Measurements from ENCODE around the gene KRT8. TPM values are rescaled to one million over a fixed set of nuclear protein-coding genes. Genes with fewer than 3 reads are reported as not detected.

The KRT8 gene
- total RNA-seq, 2 experiments from 2014 or later = 0.33 to 0.65 TPM

DNA sequence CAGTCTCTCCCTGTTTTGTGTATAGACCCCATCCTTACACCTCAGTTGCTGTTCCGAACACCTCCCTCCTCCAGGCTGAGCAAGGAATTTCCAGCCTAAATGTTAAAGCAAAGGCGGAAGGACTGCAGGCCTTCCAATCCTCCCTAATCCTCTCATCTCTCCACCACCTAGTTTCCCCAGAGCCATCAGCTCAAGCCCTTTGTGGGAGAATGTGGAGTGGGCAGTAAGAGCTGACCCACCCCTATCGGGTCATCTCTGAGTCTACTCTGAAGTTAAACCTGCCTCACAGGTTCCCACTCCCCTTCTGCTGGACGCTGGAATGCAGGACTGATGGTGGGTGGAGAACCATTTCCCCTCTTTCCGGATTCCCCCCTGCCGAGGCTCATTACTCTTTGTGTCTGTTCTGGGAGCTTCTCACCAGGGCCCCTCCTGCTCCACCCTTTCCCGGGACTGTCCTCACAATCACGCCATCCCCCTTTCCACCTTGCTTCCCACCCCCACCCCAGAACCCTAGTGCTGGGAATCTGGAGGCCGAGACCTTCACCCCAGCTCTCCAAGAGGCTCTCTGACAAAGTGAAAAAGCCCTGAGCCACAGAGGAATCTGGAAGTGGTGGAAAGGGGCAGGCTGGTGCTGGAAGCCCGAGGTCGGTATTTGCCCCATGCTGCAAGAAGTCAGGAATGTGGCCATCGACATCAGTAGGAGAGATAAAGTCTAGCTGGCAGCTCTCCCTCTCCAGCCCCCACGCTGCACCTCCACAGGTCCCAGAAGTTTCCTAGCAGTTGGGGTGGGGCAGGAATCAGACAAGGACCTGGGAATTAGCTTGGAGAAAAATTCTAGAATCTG lies 40.7 kb upstream of the KRT8 start:
- H3K4me3 Mint-ChIP-seq = no peak overlapping the region
- ChIA-PET POLR2A (no interaction called here), CTCF (interaction anchor here (1.1 to 1.5 kb wide), 3 partner anchors 17 to 61 kb away, joined by 3 to 5 read pairs (median 4); no protein-coding TSS in a partner anchor)
- H3K27me3 Mint-ChIP-seq = peaks cover 21% of the 10 kb centered on the region
- H3K4me1 Mint-ChIP-seq = peaks cover 2% of the 10 kb centered on the region
- no peaks in the 10 kb centered on the region for H3K9me3 Mint-ChIP-seq
- no peak for DNase-seq
- H3K36me3 Mint-ChIP-seq (ENCODE audit: low read depth) = no peaks in the 10 kb centered on the region
- no peak overlapping the region for H3K27ac Mint-ChIP-seq

DNA sequence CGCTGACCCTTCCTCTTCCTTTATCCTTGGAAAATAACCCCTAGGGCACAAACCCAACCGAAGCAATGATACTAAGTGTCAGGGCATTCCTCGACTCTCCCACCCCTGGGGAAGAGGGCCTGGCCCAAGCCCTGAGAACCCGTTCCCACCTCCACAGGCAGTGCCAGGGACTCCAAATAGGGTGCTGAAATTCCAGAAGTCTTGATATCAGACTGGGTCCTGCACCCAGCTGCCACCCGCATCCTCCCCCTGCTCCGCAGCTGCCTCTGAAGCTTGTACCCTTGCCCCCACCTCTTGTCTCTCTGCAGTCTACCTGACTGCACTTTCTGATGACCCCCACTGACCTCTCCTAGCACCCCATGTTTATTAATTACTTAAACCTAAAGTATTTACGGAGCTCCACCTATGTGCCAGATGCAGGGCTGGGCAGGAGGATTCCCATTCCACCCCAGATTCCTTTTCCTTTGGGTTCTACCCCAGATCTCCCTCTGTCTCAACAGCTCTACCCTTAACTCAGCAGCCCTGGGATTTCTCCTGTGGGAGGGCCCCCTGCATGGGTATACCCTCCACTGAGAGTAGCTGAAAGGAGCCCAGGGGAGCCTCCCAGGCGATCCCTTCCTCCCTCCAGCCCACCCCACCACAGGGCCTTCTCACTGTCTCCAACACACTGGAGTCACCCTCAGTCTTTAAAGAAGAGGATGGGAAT lies 40.0 kb upstream of the KRT8 start:
- H3K9me3 Mint-ChIP-seq = no peaks in the 10 kb centered on the region
- no peak overlapping the region for H3K4me3 Mint-ChIP-seq
- ChIA-PET POLR2A (interaction anchor here (0.7 kb wide), 1 partner anchor 60 kb away, joined by 3 read pairs; no protein-coding TSS in a partner anchor), CTCF (interaction anchor here (1.1 to 1.5 kb wide), 2 partner anchors 18 to 36 kb away, joined by 3 to 5 read pairs; no protein-coding TSS in a partner anchor)
- H3K36me3 Mint-ChIP-seq (ENCODE audit: low read depth) = no peaks in the 10 kb centered on the region
- no peak for DNase-seq
- H3K27ac Mint-ChIP-seq = no peak overlapping the region
- H3K4me1 Mint-ChIP-seq = peaks cover 2% of the 10 kb centered on the region
- peaks cover 21% of the 10 kb centered on the region for H3K27me3 Mint-ChIP-seq

DNA sequence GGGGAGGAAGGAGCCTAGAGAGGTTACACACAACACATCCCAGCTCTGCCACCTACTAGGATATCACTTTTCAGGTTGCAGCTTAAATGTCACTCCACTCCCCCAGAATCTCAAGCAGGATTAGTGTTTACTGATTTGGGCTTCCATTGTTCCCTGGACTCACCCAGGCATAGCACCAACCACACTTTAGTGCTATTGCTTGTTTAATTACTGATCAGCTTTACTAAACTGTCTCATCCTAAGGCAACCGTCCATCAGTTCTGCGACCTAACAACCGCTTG lies 38.0 kb upstream of the KRT8 start:
- no peak for DNase-seq
- Mint-ChIP-seq H3K9me3 (no peaks in the 10 kb centered on the region), H3K27ac (no peak overlapping the region), H3K27me3 (peaks cover 16% of the 10 kb centered on the region), H3K4me1 (no peaks in the 10 kb centered on the region), H3K36me3 (ENCODE audit: low read depth) (no peaks in the 10 kb centered on the region), H3K4me3 (no peak overlapping the region)
- ChIA-PET POLR2A (no interaction called here), CTCF (no interaction called here)

DNA sequence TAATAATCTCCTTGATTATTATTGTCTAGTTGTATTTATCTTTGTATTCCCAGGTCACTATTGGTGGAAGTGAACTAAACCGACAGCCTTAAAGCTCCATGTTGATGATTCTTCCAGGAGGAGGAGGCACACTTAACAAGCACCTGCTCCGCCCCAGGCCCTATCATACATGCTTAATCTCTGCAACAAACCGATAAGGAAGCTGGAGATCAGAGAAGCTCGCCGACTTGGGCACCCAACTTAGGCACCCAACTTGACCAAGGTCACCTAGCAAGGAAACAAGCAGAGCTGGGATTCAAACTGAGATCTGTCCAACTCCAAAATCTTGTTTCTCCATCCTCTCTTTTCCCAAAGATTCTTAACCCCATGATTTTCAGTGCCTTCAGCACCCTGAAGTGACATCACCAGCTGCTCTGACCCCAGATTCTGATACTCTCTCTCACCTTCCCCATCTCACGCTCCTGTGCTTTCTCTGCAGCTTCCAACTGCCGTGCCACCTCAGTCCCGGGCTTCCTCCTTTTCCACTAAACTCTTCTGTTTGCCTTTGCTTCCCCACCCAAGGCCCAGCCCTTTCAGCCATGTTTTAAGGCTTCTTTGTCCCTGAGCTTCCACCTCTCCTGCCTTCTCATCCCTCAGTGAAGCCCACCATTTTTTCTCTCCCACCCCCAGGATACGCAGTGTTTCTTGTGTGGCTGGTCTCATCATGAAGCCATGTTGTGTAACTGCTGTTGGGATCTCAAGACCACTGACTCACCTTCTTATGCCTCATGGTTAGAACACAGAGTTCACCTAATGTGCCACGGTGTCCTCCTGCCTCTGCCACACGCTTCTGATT lies 37.4 kb upstream of the KRT8 start:
- DNase-seq = no peak
- POLR2A ChIA-PET = no interaction called here
- Mint-ChIP-seq H3K27me3 (peaks cover 16% of the 10 kb centered on the region), H3K9me3 (no peaks in the 10 kb centered on the region), H3K4me1 (no peaks in the 10 kb centered on the region), H3K4me3 (no peak overlapping the region), H3K36me3 (ENCODE audit: low read depth) (no peaks in the 10 kb centered on the region), H3K27ac (no peak overlapping the region)
- CTCF ChIA-PET = interaction anchor here (1.0 kb wide), 1 partner anchor 63 kb away, joined by 4 read pairs; no protein-coding TSS in a partner anchor

DNA sequence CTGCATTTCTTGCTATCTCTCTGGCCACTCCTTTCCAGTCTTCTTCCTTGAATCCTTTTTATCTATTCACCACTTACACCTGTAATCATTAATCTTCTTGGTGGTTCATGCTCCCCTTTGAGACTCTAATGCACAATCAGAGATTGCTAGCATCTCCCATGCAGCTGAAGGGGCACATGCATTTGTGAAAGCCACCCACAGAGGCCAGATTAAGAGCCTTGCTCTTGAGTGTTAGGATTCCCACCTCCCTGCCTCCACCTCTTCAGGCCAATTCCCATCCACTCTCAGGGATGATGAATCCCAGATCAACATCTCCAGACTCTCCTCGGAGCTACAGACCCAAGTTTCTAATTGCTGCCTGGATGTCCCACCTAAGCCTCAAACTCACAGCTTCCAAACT lies 24.7 kb upstream of the KRT8 start:
- Mint-ChIP-seq H3K27ac (no peak overlapping the region), H3K4me1 (peaks cover 6% of the 10 kb centered on the region), H3K27me3 (peaks cover 11% of the 10 kb centered on the region), H3K4me3 (no peak overlapping the region), H3K9me3 (no peaks in the 10 kb centered on the region), H3K36me3 (ENCODE audit: low read depth) (no peaks in the 10 kb centered on the region)
- ChIA-PET POLR2A (no interaction called here), CTCF (interaction anchor here (0.6 kb wide), 1 partner anchor 110 kb away, joined by 3 read pairs; no protein-coding TSS in a partner anchor)
- DNase-seq = no peak

DNA sequence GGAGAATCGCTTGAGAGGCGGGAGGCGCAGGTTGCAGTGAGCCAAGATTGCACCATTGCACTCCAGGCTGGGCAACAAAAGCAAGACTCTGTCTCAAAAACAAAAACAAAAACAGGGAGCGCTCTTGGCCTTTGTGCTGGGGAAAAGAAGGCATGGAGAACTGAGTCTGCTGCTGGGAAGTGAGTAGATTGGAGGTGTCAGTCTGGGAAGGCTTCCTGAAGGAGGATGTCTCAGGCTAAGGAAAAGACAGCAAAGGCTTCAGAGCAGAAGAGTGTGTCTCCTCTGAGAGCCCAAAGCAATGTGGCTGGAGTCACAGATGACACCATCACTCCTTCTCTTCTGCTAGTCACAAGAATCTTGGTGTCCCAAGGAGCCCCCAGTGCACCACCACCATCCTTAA lies 23.1 kb upstream of the KRT8 start:
- ChIA-PET POLR2A (no interaction called here), CTCF (no interaction called here)
- no peak for DNase-seq
- no peak overlapping the region for H3K27ac Mint-ChIP-seq
- H3K4me1 Mint-ChIP-seq = peaks cover 7% of the 10 kb centered on the region
- H3K4me3 Mint-ChIP-seq = no peak overlapping the region
- no peaks in the 10 kb centered on the region for H3K36me3 Mint-ChIP-seq (ENCODE audit: low read depth)
- no peaks in the 10 kb centered on the region for H3K9me3 Mint-ChIP-seq
- peaks cover 11% of the 10 kb centered on the region for H3K27me3 Mint-ChIP-seq

DNA sequence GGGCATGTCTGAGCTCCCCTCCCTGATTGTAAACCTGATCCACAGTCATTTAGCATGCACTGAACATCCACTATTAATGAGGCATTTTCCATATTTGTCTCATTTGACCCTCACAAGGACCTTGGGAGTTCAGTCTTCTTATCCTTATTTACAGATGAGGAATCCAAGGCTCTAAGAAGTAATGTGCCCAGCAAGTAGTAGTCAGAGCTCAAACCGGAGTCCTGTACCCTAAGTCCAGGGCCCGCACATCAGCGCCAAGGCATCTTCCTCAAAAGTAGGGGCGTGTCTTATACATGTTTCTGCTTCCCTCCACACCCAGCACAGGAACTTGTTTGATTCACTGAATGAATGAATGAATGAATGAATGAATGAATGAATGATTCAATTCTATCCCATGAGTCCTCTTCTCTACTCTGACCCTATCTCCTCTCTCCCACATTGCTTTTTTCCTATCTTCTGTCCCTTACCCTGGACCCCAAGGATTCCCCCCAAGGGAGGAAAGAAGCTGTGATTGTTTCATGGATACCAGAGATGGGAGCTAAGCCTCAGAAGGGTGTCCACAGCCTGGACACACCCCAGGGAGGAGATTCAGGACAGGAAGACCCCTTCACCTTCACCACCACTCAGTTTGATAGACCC lies 21.8 kb upstream of the KRT8 start:
- ChIA-PET POLR2A (no interaction called here), CTCF (interaction anchor here (0.6 kb wide), 1 partner anchor 8 kb away, joined by 3 read pairs; no protein-coding TSS in a partner anchor)
- H3K9me3 Mint-ChIP-seq = no peaks in the 10 kb centered on the region
- no peak overlapping the region for H3K27ac Mint-ChIP-seq
- H3K27me3 Mint-ChIP-seq = peaks cover 8% of the 10 kb centered on the region
- H3K36me3 Mint-ChIP-seq (ENCODE audit: low read depth) = no peaks in the 10 kb centered on the region
- DNase-seq = no peak
- H3K4me3 Mint-ChIP-seq = no peak overlapping the region
- H3K4me1 Mint-ChIP-seq = peaks cover 7% of the 10 kb centered on the region

DNA sequence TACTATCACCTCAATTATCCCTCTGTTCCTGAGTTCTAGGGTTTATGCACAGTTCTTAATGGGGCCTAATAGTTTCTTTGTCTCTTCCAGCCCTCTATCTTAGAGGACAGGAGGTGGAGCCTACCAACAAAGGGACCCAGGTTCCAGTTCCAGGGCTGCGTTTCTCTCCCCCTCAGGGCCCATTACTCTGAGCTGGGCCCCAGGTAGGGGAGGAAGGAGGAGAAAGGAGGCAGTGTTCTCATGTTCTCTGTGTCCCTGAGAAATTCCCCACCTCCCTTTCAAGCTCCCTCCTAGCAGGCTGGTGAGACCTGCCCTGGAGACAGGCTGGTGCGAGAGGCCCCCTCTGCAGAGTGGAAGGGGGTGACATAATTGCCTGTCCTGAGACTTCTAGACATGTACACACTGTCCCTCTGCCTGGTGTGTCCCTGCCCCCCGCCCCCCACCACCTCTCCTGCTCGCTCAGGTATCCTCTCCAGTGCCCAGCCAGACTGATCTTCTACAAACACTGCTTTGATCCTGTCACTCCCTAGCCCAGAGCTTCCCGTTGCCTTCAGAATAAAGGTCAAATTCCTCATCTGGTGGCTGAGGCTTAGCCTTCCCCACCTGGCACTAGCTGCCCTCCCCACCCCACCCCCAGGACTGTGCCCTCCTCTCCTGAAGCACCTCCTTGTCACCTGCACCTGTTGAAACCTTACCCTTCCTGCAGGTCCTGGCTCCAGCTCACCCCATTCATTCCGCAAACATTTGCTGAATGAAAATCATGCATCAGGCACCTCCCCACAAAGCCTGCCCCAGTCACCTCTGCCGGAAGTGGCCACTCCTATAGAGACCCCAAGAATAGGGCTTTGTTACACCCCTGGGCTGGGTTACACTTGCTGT lies 21.1 kb upstream of the KRT8 start:
- Mint-ChIP-seq H3K9me3 (no peaks in the 10 kb centered on the region), H3K36me3 (ENCODE audit: low read depth) (no peaks in the 10 kb centered on the region), H3K4me3 (no peak overlapping the region), H3K4me1 (peaks cover 7% of the 10 kb centered on the region), H3K27ac (no peak overlapping the region), H3K27me3 (peaks cover 8% of the 10 kb centered on the region)
- CTCF ChIA-PET = interaction anchor here (0.6 kb wide), 1 partner anchor 9 kb away, joined by 3 read pairs; no protein-coding TSS in a partner anchor
- POLR2A ChIA-PET = no interaction called here
- DNase-seq = no peak

DNA sequence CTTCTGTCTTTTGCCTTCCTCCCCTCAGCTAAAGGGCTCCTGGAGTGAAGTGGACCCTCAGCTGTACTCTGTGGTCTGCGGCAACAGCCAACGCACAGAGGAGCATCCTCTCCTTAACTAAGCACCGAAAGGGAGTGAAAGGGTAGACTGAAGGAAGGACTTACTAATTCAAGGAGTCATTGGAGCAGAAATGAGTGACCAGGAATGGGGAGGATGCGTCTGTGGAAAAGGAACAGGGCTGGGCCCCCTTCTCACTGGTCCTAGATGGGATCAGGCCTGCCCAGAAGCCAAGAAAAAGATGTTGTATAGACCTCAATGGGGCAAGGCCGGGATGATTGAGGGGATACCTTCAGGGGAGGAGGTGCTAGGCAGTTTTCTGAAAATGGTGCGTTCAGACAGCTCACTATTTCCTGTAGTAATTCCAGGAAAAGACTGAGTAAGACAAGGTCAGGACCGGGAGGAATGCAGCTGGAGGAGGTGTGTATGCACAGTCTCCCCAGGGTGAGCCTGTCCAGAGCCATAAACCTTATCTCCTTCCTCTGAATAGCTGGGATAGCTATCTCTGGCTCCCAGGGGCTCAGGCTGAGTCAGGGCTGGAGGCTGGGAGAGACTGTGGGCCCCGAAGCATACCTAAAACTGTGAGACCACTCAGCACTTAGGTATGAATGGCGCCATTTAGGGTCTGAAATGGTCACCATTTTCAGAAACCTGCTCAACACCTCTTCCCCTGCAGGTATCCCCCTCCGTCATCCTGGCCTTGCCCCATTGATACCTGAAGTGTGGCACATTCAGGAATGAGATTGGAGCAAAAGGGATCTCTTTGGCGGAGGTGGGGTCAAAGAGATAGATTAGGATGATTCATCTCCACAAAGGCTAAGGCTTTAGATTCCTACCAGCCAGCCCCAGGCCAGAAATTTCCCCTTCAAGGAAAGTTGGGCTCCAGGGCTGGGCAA lies 20.2 kb upstream of the KRT8 start:
- peaks cover 7% of the 10 kb centered on the region for H3K4me1 Mint-ChIP-seq
- ChIA-PET CTCF (interaction anchor here (1.2 kb wide), 1 partner anchor 40 kb away, joined by 3 read pairs; no protein-coding TSS in a partner anchor), POLR2A (no interaction called here)
- no peak overlapping the region for H3K27ac Mint-ChIP-seq
- no peaks in the 10 kb centered on the region for H3K9me3 Mint-ChIP-seq
- H3K27me3 Mint-ChIP-seq = peaks cover 7% of the 10 kb centered on the region
- DNase-seq = no peak
- no peak overlapping the region for H3K4me3 Mint-ChIP-seq
- no peaks in the 10 kb centered on the region for H3K36me3 Mint-ChIP-seq (ENCODE audit: low read depth)

DNA sequence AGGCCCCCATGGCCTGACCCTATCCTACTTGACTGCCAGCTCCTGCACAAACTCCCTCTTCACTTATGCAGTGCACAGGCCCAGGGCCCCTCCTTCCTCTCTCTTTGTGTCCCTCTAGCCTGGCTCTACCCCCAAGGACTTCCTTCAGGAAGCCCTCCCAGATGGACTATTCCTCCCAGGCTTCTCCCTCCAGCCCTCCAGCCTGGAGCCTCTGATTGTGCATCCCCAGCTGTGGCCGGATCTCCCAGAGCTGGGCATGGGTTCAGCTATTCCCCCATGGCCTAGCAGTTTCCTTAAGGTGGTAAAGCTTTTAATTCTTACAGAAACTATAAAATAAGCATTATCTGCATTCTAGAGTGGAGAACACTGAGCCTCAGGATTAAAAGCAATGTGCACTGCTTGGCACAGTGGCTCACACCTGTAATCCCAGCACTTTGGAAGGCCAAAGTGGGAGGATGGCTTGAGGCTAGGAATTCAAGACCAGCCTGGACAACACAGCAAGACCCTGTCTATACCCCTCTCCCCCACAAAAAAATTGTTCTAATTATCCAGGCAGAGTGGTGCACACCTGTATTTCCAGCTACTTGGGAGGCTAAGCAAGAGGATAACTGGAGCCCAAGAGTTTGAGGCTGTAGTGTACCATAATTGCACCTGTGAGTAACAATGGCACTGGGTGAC lies 16.8 kb upstream of the KRT8 start:
- no peaks in the 10 kb centered on the region for H3K36me3 Mint-ChIP-seq (ENCODE audit: low read depth)
- peaks cover 5% of the 10 kb centered on the region for H3K27me3 Mint-ChIP-seq
- H3K4me1 Mint-ChIP-seq = peaks cover 7% of the 10 kb centered on the region
- ChIA-PET CTCF (interaction anchor here (1.2 to 3.0 kb wide), 2 partner anchors 16 to 37 kb away, joined by 5 to 9 read pairs; no protein-coding TSS in a partner anchor), POLR2A (no interaction called here)
- no peak overlapping the region for H3K4me3 Mint-ChIP-seq
- no peak overlapping the region for H3K27ac Mint-ChIP-seq
- H3K9me3 Mint-ChIP-seq = no peaks in the 10 kb centered on the region
- no peak for DNase-seq

DNA sequence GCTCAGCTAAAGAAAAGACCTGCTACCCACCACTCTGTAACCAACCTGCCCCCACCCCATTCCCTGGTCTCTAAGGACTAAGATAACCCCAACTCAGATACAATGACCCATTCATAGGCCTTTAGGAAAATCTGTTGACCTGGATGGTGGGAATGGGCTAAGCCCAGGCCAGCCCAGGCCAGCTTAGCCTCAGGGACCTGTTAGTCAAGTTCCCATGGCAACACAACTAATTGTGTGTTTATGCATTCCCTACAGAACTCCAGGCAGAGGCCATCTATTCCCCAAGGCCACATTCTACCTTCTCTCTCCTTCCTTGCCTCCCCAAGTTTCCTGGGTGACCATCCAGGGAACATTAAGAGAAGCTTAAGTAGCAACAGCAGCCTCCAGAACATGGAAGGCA lies 16.1 kb upstream of the KRT8 start:
- H3K9me3 Mint-ChIP-seq = no peaks in the 10 kb centered on the region
- H3K27me3 Mint-ChIP-seq = peaks cover 7% of the 10 kb centered on the region
- DNase-seq = no peak
- no peak overlapping the region for H3K4me3 Mint-ChIP-seq
- H3K36me3 Mint-ChIP-seq (ENCODE audit: low read depth) = no peaks in the 10 kb centered on the region
- no peak overlapping the region for H3K27ac Mint-ChIP-seq
- ChIA-PET CTCF (interaction anchor here (1.2 to 3.0 kb wide), 2 partner anchors 15 to 36 kb away, joined by 5 to 9 read pairs; no protein-coding TSS in a partner anchor), POLR2A (no interaction called here)
- H3K4me1 Mint-ChIP-seq = peaks cover 7% of the 10 kb centered on the region
